IMR-90 (cell line): ENCODE data around the gene PATJ. TPM values are rescaled to one million over a fixed set of nuclear protein-coding genes. Genes with fewer than 3 reads are reported as not detected.

Source experiments
- ATAC-seq: fragments of 200-7000 bp; cut with Tn5 transposase; 2 replicates; pipeline ENCODE4 v1.9.1; 2020; ENCODE audit warnings: low read depth, mild to moderate bottlenecking, moderate library complexity
- BruUV-seq: library from RNA; stranded (reverse); fragments of 400-500 nt; replicated peaks from 2 replicates; lab custom pipeline; 2021; lab: Mats Ljungman, UMichigan
- CTCF ChIA-PET: fragments of 300-600 bp; formaldehyde crosslinking; extraction: SDS; loops from one replicate; lab custom pipeline; 2021; ENCODE audit warnings: antibody characterized with exemption; lab: Yijun Ruan, JAX
- POLR2A ChIA-PET: fragments of 300-600 bp; sonication (Branson Sonifier 250); formaldehyde crosslinking; loops from one replicate; lab custom pipeline; 2022; ENCODE audit warnings: antibody characterized with exemption; ENCODE audit not compliant: unreplicated experiment; lab: Charles Lee
- DNase-seq: peaks from one replicate; pipeline ENCODE4 v3.0.0; 2013
- H2AFZ ChIP-seq: replicated peaks from 2 replicates; pipeline ENCODE3; 2013; ENCODE audit warnings: low read length, mild to moderate bottlenecking; ENCODE audit not compliant: poor library complexity
- H2AK5ac ChIP-seq: 2 replicates; pipeline ENCODE4 v1.6.1; 2013; ENCODE audit warnings: low read depth, low read length, inconsistent platforms
- H2AK9ac ChIP-seq: replicated peaks from 2 replicates; pipeline ENCODE3; 2013; ENCODE audit warnings: mild to moderate bottlenecking, low read depth, low read length, moderate library complexity; ENCODE audit not compliant: poor library complexity
- H2BK120ac ChIP-seq: 2 replicates; pipeline ENCODE4 v1.6.1; 2013; ENCODE audit warnings: low read depth, low read length, inconsistent platforms
- H2BK15ac ChIP-seq: 3 replicates; pipeline ENCODE4 v1.6.1; 2013; ENCODE audit warnings: low read depth, low read length, inconsistent platforms
- H2BK20ac ChIP-seq: 2 replicates; pipeline ENCODE4 v1.6.1; 2013; ENCODE audit warnings: low read depth, mild to moderate bottlenecking, inconsistent platforms, low read length, moderate library complexity
- H2BK5ac ChIP-seq: 2 replicates; pipeline ENCODE4 v1.6.1; 2013; ENCODE audit warnings: mild to moderate bottlenecking, low read depth, low read length, inconsistent platforms; ENCODE audit not compliant: poor library complexity, severe bottlenecking
- H3K14ac ChIP-seq: replicated peaks from 2 replicates; pipeline ENCODE4 v1.6.1; 2013; ENCODE audit warnings: low read depth, low read length, inconsistent platforms
- H3K18ac ChIP-seq: 2 replicates; pipeline ENCODE4 v1.6.1; 2013; ENCODE audit warnings: low read depth, low read length, control low read depth
- H3K23ac ChIP-seq: 2 replicates; pipeline ENCODE4 v1.6.1; 2013; ENCODE audit warnings: low read depth, low read length, inconsistent platforms
- H3K27ac ChIP-seq: 2 replicates; pipeline ENCODE4 v1.5.1; 2013; ENCODE audit warnings: mild to moderate bottlenecking, control low read depth, low read length; ENCODE audit not compliant: insufficient read depth
- H3K27me3 ChIP-seq: 2 replicates; pipeline ENCODE4 v1.6.1; 2013; ENCODE audit warnings: low read length; ENCODE audit not compliant: control insufficient read depth, insufficient read depth
- H3K36me3 ChIP-seq: 2 replicates; pipeline ENCODE4 v1.6.1; 2013; ENCODE audit warnings: low read length, mixed read lengths; ENCODE audit not compliant: control insufficient read depth, insufficient read depth
- H3K4ac ChIP-seq: 2 replicates; pipeline ENCODE4 v1.6.1; 2013; ENCODE audit warnings: low read depth, low read length, inconsistent platforms
- H3K4me1 ChIP-seq: 2 replicates; pipeline ENCODE4 v1.6.1; 2013; ENCODE audit warnings: low read length, mixed read lengths; ENCODE audit not compliant: control insufficient read depth, insufficient read depth
- H3K4me2 ChIP-seq: 2 replicates; pipeline ENCODE4 v1.6.1; 2013; ENCODE audit warnings: low read depth, mild to moderate bottlenecking, control low read depth, low read length, moderate library complexity
- H3K4me3 ChIP-seq: 2 replicates; pipeline ENCODE4 v1.5.1; 2013; ENCODE audit warnings: low read depth, mild to moderate bottlenecking, control low read depth, low read length, moderate library complexity; ENCODE audit not compliant: insufficient read depth
- H3K56ac ChIP-seq: 2 replicates; pipeline ENCODE4 v1.6.1; 2013; ENCODE audit warnings: low read length, inconsistent platforms; ENCODE audit not compliant: insufficient read depth; ENCODE audit errors: extremely low read depth
- H3K79me1 ChIP-seq, 2 experiments: 2 replicates each; pipeline ENCODE4 v1.6.1; 2013; ENCODE audit warnings: low read length in 2 of 2, inconsistent platforms in 1 of 2, low read depth in 1 of 2
- H3K9ac ChIP-seq: 2 replicates; pipeline ENCODE4 v1.6.1; 2013; ENCODE audit warnings: low read depth, low read length, control low read depth
- H3K9me1 ChIP-seq: 2 replicates; pipeline ENCODE4 v1.6.1; 2013; ENCODE audit warnings: low read length, inconsistent platforms; ENCODE audit not compliant: insufficient read depth
- H3K9me3 ChIP-seq: 2 replicates; pipeline ENCODE4 v1.6.1; 2013; ENCODE audit warnings: low read length; ENCODE audit not compliant: control insufficient read depth, insufficient read depth
- H4K20me1 ChIP-seq: 2 replicates; pipeline ENCODE4 v1.6.1; 2013; ENCODE audit warnings: low read length, inconsistent platforms; ENCODE audit not compliant: insufficient read depth
- H4K5ac ChIP-seq: 2 replicates; pipeline ENCODE4 v1.6.1; 2013; ENCODE audit warnings: mild to moderate bottlenecking, low read depth, low read length, control low read depth
- H4K8ac ChIP-seq, 2 experiments: 2 replicates each; pipeline ENCODE4 v1.6.1; 2013; ENCODE audit warnings: low read depth in 2 of 2, low read length in 2 of 2, control low read depth in 1 of 2, inconsistent platforms in 1 of 2
- H4K91ac ChIP-seq: 2 replicates; pipeline ENCODE4 v1.6.1; 2013; ENCODE audit warnings: low read depth, low read length, inconsistent platforms; ENCODE audit not compliant: insufficient read depth
- BHLHE40 ChIP-seq: fragments of 150-350 bp; IDR thresholded peaks from 2 replicates; pipeline ENCODE4 v1.6.1; 2016; ENCODE audit warnings: mild to moderate bottlenecking, low read depth, low read length
- CEBPB ChIP-seq: IDR thresholded peaks from 2 replicates; pipeline ENCODE4 v1.6.1; 2012; ENCODE audit warnings: low read depth, low read length, improper control_type of control experiment
- CHD1 ChIP-seq: IDR thresholded peaks from 2 replicates; pipeline ENCODE4 v1.6.1; 2012; ENCODE audit warnings: low read depth, low read length, improper control_type of control experiment
- CTCF ChIP-seq: conservative IDR thresholded peaks from 2 replicates; pipeline ENCODE4 v1.5.1; 2012; ENCODE audit warnings: mild to moderate bottlenecking, low read depth, low read length, improper control_type of control experiment
- ELK1 ChIP-seq: fragments of 150-350 bp; IDR thresholded peaks from 2 replicates; pipeline ENCODE4 v1.6.1; 2016; ENCODE audit warnings: low read depth, mild to moderate bottlenecking, low read length, moderate library complexity, borderline replicate concordance
- FOS ChIP-seq: fragments of 150-350 bp; IDR thresholded peaks from 2 replicates; pipeline ENCODE4 v1.6.1; 2016; ENCODE audit warnings: low read depth, low read length
- MAFK ChIP-seq: IDR thresholded peaks from 2 replicates; pipeline ENCODE4 v1.6.1; 2012; ENCODE audit warnings: low read depth, low read length, improper control_type of control experiment
- MAZ ChIP-seq: IDR thresholded peaks from 2 replicates; pipeline ENCODE4 v1.6.1; 2012; ENCODE audit warnings: low read depth, mild to moderate bottlenecking, low read length, improper control_type of control experiment, moderate library complexity, borderline replicate concordance
- MXI1 ChIP-seq: IDR thresholded peaks from 2 replicates; pipeline ENCODE4 v1.6.1; 2012; ENCODE audit warnings: low read depth, mild to moderate bottlenecking, low read length, moderate library complexity, borderline replicate concordance
- NFE2L2 ChIP-seq: fragments of 150-350 bp; IDR thresholded peaks from 2 replicates; pipeline ENCODE4 v1.6.1; 2016; ENCODE audit warnings: low read depth, mild to moderate bottlenecking, low read length
- POLR2A ChIP-seq: IDR thresholded peaks from 2 replicates; pipeline ENCODE4 v1.6.1; 2012; ENCODE audit warnings: mild to moderate bottlenecking, low read depth, low read length
- RAD21 ChIP-seq: IDR thresholded peaks from 2 replicates; pipeline ENCODE4 v1.6.1; 2012; ENCODE audit warnings: low read length, improper control_type of control experiment
- RCOR1 ChIP-seq: IDR thresholded peaks from 2 replicates; pipeline ENCODE4 v1.6.1; 2012; ENCODE audit warnings: mild to moderate bottlenecking, low read length, improper control_type of control experiment; ENCODE audit not compliant: insufficient replicate concordance
- RFX5 ChIP-seq: IDR thresholded peaks from 2 replicates; pipeline ENCODE4 v1.8.0; 2012; ENCODE audit warnings: low read depth, mild to moderate bottlenecking, low read length, moderate library complexity
- SMC3 ChIP-seq: fragments of 150-350 bp; IDR thresholded peaks from 2 replicates; pipeline ENCODE4 v1.6.1; 2016; ENCODE audit warnings: low read depth, mild to moderate bottlenecking, antibody characterized with exemption, low read length, moderate library complexity
- USF2 ChIP-seq: fragments of 150-350 bp; IDR thresholded peaks from 2 replicates; pipeline ENCODE4 v1.6.1; 2017; ENCODE audit warnings: mild to moderate bottlenecking, antibody characterized with exemption, low read length, low read depth
- WGBS, 2 experiments: methylation state at CpG; one replicate each; pipeline versions ENCODE4 v1.1.5 to v1.1.7; 2013; ENCODE audit warnings: missing lambda C conversion rate in 2 of 2; ENCODE audit not compliant: insufficient read length in 1 of 2; ENCODE audit errors: extremely low coverage in 2 of 2; 5-methylcytosine and 5-hydroxymethylcytosine counted together
- dilution Hi-C: fragments of 300-500 bp; cut with HindIII; formaldehyde crosslinking; loops from one replicate; pipeline ENCODE4 v1.14.3; 2018; ENCODE audit warnings: low sequenced_read_pairs; ENCODE audit not compliant: unreplicated experiment
- in situ Hi-C: fragments of 300-500 bp; cut with MboI; formaldehyde crosslinking; loops from 3 replicates; pipeline ENCODE4 v1.14.3; 2019; ENCODE audit warnings: low sequenced_read_pairs, inconsistent platforms, mixed read lengths
- intact Hi-C: fragments of 100-400 bp; cut with micrococcal nuclease; formaldehyde crosslinking; loops from 2 replicates; pipeline ENCODE4 v1.10.0; 2022
- polyA plus RNA-seq, 3 experiments: library from polyadenylated mRNA; depleted of rRNA; stranded (reverse); fragments of >200 nt; gene quantifications; 2 replicates each; pipeline ENCODE4 v1.2.3, GENCODE V29; 2012; ENCODE audit warnings: low replicate concordance in 1 of 3
- total RNA-seq: library from RNA; depleted of rRNA; stranded (reverse); fragments of >200 nt; gene quantifications from 2 replicates; pipeline ENCODE4 v1.2.3, GENCODE V29; 2012

Gene PATJ
- total and polyA plus RNA-seq, 2 of the 4 experiments (the other 2 are of a cell fraction) = 2.0 to 3.4 TPM

- Histone ChIP-seq H3K4me3 (no peak overlapping the region), H3K9me1 (no peaks in the 10 kb centered on the region), H3K14ac (no peak overlapping the region), H4K8ac (no peak overlapping the region), H3K4me2 (no peak overlapping the region), H3K23ac (no peak overlapping the region), H2BK15ac (no peak overlapping the region), H3K4me1 (no peaks in the 10 kb centered on the region), H3K79me1 (no peaks in the 10 kb centered on the region), H4K91ac (no peak overlapping the region), H4K20me1 (no peaks in the 10 kb centered on the region), H2BK5ac (no peak overlapping the region), H2BK120ac (no peak overlapping the region), H3K18ac (no peak overlapping the region), H3K27ac (no peak overlapping the region), H3K27me3 (no peaks in the 10 kb centered on the region), H3K36me3 (no peaks in the 10 kb centered on the region), H3K9ac (no peak overlapping the region), H2BK20ac (no peak overlapping the region), H2AK5ac (no peak overlapping the region), H4K5ac (no peak overlapping the region), H3K56ac (no peak overlapping the region), H3K4ac (no peak overlapping the region), H3K9me3 (no peaks in the 10 kb centered on the region), H2AK9ac (no peak overlapping the region), H2AFZ (no peak overlapping the region)
- ChIA-PET POLR2A (no interaction called here), CTCF (no interaction called here)
- no CpG with 5 or more reads among the region's 1 CpG for WGBS, 2 experiments
- ATAC-seq (no peak), DNase-seq (no peak)
- intact Hi-C loops = no loop called here
- BruUV-seq = no TSS peak
- dilution Hi-C loops = no loop called here
- no peak for TF ChIP-seq MAFK
- no peak for TF ChIP-seq MXI1
- no peak for TF ChIP-seq NFE2L2
- no peak for TF ChIP-seq RFX5
- TF ChIP-seq MAZ = no peak
- TF ChIP-seq RAD21 = no peak
- TF ChIP-seq FOS = no peak
- TF ChIP-seq POLR2A = no peak
- no peak for TF ChIP-seq RCOR1
- TF ChIP-seq BHLHE40 = no peak
- TF ChIP-seq SMC3 = no peak
- no peak for TF ChIP-seq ELK1
- no peak for TF ChIP-seq CHD1
- no peak for TF ChIP-seq USF2
- TF ChIP-seq CEBPB = no peak
- TF ChIP-seq CTCF = no peak
- in situ Hi-C loops = no loop called here
These were observed 253.4 kb downstream of the PATJ start for GRCh38 chr1:61995641-61996040.
